SK-N-SH (cell line): ENCODE data around the gene BMF.

Source experiments
- JUND ChIP-seq: IDR thresholded peaks from 2 replicates; pipeline ENCODE4 v1.4.0; 2012
- RFX5 ChIP-seq: IDR thresholded peaks from 2 replicates; pipeline ENCODE4 v1.6.1; 2012; ENCODE audit warnings: mild to moderate bottlenecking, improper control_type of control experiment, low read length
- SMC3 ChIP-seq: IDR thresholded peaks from 2 replicates; pipeline ENCODE4 v1.6.1; 2012; ENCODE audit warnings: low read depth, low read length, improper control_type of control experiment
- TAF1 ChIP-seq: IDR thresholded peaks from 2 replicates; pipeline ENCODE4 v1.6.1; 2012; ENCODE audit warnings: low read depth, mild to moderate bottlenecking, low read length, moderate library complexity, borderline replicate concordance
- USF2 ChIP-seq: fragments of 150-350 bp; IDR thresholded peaks from 2 replicates; pipeline ENCODE4 v1.6.1; 2017; ENCODE audit warnings: antibody characterized with exemption, low read length, low read depth, borderline replicate concordance
- YY1 ChIP-seq: IDR thresholded peaks from 2 replicates; pipeline ENCODE4 v1.4.0; 2012; ENCODE audit warnings: low read depth, mild to moderate bottlenecking
- TF ChIP-seq, protein P1 (sequence below): fragments of 200-600 bp; sonication (generic); IDR thresholded peaks from 2 replicates; pipeline ENCODE4 v1.6.1; 2017; ENCODE audit warnings: antibody characterized with exemption, mild to moderate bottlenecking, moderate library complexity

GRCh38 chr15:40100123-40100946 lies 8.3 kb downstream of the BMF start:
- TF ChIP-seq JUND (no peak), USF2 (no peak), RFX5 (no peak), SMC3 (no peak), YY1 (no peak), TAF1 (no peak)
- TF ChIP-seq, protein P1, sequence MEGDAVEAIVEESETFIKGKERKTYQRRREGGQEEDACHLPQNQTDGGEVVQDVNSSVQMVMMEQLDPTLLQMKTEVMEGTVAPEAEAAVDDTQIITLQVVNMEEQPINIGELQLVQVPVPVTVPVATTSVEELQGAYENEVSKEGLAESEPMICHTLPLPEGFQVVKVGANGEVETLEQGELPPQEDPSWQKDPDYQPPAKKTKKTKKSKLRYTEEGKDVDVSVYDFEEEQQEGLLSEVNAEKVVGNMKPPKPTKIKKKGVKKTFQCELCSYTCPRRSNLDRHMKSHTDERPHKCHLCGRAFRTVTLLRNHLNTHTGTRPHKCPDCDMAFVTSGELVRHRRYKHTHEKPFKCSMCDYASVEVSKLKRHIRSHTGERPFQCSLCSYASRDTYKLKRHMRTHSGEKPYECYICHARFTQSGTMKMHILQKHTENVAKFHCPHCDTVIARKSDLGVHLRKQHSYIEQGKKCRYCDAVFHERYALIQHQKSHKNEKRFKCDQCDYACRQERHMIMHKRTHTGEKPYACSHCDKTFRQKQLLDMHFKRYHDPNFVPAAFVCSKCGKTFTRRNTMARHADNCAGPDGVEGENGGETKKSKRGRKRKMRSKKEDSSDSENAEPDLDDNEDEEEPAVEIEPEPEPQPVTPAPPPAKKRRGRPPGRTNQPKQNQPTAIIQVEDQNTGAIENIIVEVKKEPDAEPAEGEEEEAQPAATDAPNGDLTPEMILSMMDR = no peak
